Esophagus squamous epithelium (tissue), 5 donors: ENCODE measurements around the gene RFX6. TPM values are rescaled to one million over a fixed set of nuclear protein-coding genes. Genes with fewer than 3 reads are reported as not detected.

Source experiments
- DNase-seq: peaks from one replicate; lab custom pipeline; 2025; lab: John Stamatoyannopoulos, UW
- H3K27ac ChIP-seq, 4 donors: fragments of 200-600 bp; sonication (generic); one replicate each; pipeline ENCODE4 v1.5.1; 2016 to 2019; ENCODE audit warnings: mild to moderate bottlenecking in 1 of 4
- H3K27me3 ChIP-seq, 4 donors: fragments of 200-600 bp; sonication (generic); 1 replicate in 3 of 4; 2 replicates in 1 of 4; pipeline versions ENCODE4 v1.5.1 to v1.6.0; 2017 to 2021; ENCODE audit warnings: antibody characterized with exemption in 1 of 4
- H3K36me3 ChIP-seq, 3 donors: fragments of 200-600 bp; sonication (generic); one replicate each; pipeline ENCODE4 v1.5.1; 2016 to 2019
- H3K4me1 ChIP-seq, 3 donors: fragments of 200-600 bp; sonication (generic); one replicate each; pipeline ENCODE4 v1.5.1; 2017 to 2019
- H3K4me3 ChIP-seq, 4 donors: fragments of 200-600 bp; sonication (generic); 1 replicate in 3 of 4; 2 replicates in 1 of 4; pipeline ENCODE4 v1.5.1; 2016 to 2019; ENCODE audit warnings: mild to moderate bottlenecking in 2 of 4, moderate library complexity in 1 of 4
- H3K9me3 ChIP-seq, 3 donors: fragments of 200-600 bp; sonication (generic); one replicate each; pipeline ENCODE4 v1.5.1; 2016 to 2019
- POLR2A ChIP-seq, 4 donors: fragments of 450-650 bp; IDR thresholded peaks; one replicate each; pipeline ENCODE4 v1.6.1; 2017; ENCODE audit warnings: antibody characterized with exemption in 4 of 4, mild to moderate bottlenecking in 4 of 4, moderate library complexity in 3 of 4
- WGBS, 2 donors: methylation state at CpG; one replicate each; pipeline ENCODE4 v1.1.5; 2018; 5-methylcytosine and 5-hydroxymethylcytosine counted together
- intact Hi-C: fragments of 100-400 bp; cut with DNase I; formaldehyde crosslinking; loops from one replicate; pipeline ENCODE4 v1.15.0; 2022
- total RNA-seq, 4 donors: library from RNA; depleted of rRNA; stranded (reverse); fragments of >200 nt; gene quantifications; one replicate each; pipeline ENCODE4 v1.1.0, GENCODE V29; 2016
- TF ChIP-seq, protein P1 (sequence below), 6 experiments: fragments of 450-650 bp in 4 of 6; fragments of 200-600 bp in 2 of 6; sonication (generic) in 2 of 6; IDR thresholded peaks; one replicate each; pipeline ENCODE4 v1.5.1; 2016 to 2019; ENCODE audit warnings: antibody characterized with exemption in 6 of 6, mild to moderate bottlenecking in 4 of 6, moderate library complexity in 4 of 6
- donor health status: DM: yes; HTN: yes; CAD: no.

Gene RFX6
- total RNA-seq, 4 donors from 2014 or later: not detected

DNA sequence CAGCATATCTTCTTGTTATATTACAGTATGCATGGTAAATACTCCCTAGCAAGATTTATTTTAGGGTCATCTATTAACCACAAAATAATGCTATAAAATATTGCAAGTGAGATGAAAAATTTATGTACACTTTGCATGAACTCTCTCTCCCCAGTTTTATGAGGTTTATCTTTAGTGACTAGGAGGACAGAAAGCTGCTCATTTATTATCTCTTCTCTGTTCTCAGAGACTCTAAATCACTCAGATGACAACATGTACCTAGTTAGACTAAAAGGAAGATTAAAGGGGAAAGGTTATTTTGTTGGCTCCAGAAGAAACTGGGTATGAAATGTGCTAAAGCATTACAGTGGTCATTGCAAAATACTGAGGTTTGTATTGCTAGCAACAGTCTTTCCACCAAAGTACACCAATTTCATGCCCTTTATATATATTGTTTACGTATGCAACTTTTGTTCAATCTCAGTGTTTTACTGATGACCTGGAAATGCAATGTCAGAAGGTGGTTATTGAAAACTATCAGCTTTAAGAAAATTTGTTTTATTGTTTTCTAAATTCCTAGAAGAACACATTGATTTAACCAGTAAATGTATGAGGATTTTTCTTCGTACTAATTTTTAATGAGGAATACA is 11.8 kb downstream of the RFX6 start:
- Histone ChIP-seq H3K4me3 (no peak overlapping the region), H3K27ac (no peak overlapping the region), H3K4me1 (no peaks in the 10 kb centered on the region), H3K27me3 (no peaks in the 10 kb centered on the region), H3K9me3 (no peaks in the 10 kb centered on the region), H3K36me3 (no peaks in the 10 kb centered on the region)
- TF ChIP-seq POLR2A (IDR thresholded peaks at IDR 0.05): no peak
- TF ChIP-seq, protein P1, sequence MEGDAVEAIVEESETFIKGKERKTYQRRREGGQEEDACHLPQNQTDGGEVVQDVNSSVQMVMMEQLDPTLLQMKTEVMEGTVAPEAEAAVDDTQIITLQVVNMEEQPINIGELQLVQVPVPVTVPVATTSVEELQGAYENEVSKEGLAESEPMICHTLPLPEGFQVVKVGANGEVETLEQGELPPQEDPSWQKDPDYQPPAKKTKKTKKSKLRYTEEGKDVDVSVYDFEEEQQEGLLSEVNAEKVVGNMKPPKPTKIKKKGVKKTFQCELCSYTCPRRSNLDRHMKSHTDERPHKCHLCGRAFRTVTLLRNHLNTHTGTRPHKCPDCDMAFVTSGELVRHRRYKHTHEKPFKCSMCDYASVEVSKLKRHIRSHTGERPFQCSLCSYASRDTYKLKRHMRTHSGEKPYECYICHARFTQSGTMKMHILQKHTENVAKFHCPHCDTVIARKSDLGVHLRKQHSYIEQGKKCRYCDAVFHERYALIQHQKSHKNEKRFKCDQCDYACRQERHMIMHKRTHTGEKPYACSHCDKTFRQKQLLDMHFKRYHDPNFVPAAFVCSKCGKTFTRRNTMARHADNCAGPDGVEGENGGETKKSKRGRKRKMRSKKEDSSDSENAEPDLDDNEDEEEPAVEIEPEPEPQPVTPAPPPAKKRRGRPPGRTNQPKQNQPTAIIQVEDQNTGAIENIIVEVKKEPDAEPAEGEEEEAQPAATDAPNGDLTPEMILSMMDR (IDR thresholded peaks at IDR 0.05): no peak
- intact Hi-C loops: no loop called here
- WGBS, 2 donors: 65 to 90% methylated on average over 2 of the region's 2 CpGs
- no peak for DNase-seq

DNA sequence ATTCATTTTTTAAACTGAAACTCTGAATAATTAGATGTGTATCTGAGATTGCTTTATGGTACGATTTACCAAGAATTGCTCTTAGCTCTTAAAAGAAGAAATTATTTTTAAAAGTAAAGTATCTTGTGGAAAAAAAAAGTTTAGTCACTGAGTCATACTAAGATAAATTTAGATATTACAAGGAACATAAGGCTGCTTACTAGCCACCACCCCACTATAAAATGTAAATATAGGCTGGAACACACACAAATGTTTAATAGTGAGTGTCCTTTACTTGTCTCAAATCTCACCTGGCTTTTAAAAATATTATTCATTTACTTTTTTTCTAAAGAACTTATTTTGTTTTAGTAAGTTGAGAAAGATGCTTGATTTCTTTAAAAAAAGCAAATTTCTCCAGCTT is 17.6 kb downstream of the RFX6 start:
- Histone ChIP-seq H3K4me3 (no peak overlapping the region), H3K27me3 (no peaks in the 10 kb centered on the region), H3K36me3 (no peaks in the 10 kb centered on the region), H3K27ac (no peak overlapping the region), H3K9me3 (no peaks in the 10 kb centered on the region), H3K4me1 (no peaks in the 10 kb centered on the region)
- intact Hi-C loops: no loop called here
- DNase-seq: no peak
- WGBS, 2 donors: 66 to 74% methylated on average over 1 of the region's 1 CpG
- TF ChIP-seq POLR2A (IDR thresholded peaks at IDR 0.05): no peak
- TF ChIP-seq, protein P1 (IDR thresholded peaks at IDR 0.05): no peak

DNA sequence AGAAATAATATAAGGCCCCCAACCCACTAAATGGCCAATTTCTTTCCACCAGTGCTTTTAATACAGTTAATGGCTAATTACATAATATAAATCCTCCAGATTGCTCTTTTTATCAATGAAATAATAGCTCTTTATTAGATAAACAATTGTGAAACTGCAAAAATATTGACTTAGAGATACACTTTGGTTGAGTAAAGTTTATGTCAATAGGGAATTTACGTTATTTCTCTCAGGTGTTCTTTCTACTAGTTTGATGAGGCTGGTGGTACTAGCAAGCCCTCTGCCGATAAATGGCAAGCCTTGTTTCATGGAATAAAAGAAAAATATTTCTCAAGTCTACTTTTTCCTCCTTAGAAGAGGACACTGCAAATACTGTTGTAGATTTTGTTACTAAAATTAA is 18.9 kb downstream of the RFX6 start:
- no peak overlapping the region for H3K4me3 ChIP-seq
- no peak overlapping the region for H3K27ac ChIP-seq
- no peaks in the 10 kb centered on the region for H3K9me3 ChIP-seq
- 23 to 58% methylated on average over 2 of the region's 2 CpGs for WGBS, 2 donors
- no peak for DNase-seq
- H3K4me1 ChIP-seq: no peaks in the 10 kb centered on the region
- no peaks in the 10 kb centered on the region for H3K36me3 ChIP-seq
- no peaks in the 10 kb centered on the region for H3K27me3 ChIP-seq
- intact Hi-C loops: no loop called here
- TF ChIP-seq, protein P1 (IDR thresholded peaks at IDR 0.05): no peak
- TF ChIP-seq POLR2A (IDR thresholded peaks at IDR 0.05): no peak

DNA sequence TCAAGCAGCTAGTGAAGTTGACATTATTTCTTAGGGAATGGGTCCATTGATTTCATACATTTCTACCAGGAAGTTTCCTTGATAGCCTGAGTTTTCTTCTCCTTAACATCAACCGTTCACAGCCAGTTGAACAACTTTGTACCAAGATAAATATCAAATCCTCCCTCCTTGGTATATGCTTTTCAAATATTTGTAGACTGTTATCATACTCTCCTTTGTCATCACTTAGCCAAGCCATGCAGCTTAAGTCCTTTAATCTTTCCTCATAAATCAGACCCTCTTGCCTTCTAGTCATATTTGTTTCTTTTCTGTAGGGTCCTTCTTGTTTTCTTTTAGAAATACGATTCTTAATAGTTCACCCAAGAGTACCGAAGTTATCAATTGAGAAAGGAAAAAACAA is 25.6 kb downstream of the RFX6 start:
- TF ChIP-seq POLR2A (IDR thresholded peaks at IDR 0.05): no peak
- TF ChIP-seq, protein P1 (IDR thresholded peaks at IDR 0.05): no peak
- Histone ChIP-seq H3K27ac (no peak overlapping the region), H3K4me1 (no peaks in the 10 kb centered on the region), H3K27me3 (no peaks in the 10 kb centered on the region), H3K9me3 (no peaks in the 10 kb centered on the region), H3K4me3 (no peak overlapping the region), H3K36me3 (no peaks in the 10 kb centered on the region)
- no peak for DNase-seq
- 15 to 22% methylated on average over 3 of the region's 3 CpGs for WGBS, 2 donors
- intact Hi-C loops: no loop called here

DNA sequence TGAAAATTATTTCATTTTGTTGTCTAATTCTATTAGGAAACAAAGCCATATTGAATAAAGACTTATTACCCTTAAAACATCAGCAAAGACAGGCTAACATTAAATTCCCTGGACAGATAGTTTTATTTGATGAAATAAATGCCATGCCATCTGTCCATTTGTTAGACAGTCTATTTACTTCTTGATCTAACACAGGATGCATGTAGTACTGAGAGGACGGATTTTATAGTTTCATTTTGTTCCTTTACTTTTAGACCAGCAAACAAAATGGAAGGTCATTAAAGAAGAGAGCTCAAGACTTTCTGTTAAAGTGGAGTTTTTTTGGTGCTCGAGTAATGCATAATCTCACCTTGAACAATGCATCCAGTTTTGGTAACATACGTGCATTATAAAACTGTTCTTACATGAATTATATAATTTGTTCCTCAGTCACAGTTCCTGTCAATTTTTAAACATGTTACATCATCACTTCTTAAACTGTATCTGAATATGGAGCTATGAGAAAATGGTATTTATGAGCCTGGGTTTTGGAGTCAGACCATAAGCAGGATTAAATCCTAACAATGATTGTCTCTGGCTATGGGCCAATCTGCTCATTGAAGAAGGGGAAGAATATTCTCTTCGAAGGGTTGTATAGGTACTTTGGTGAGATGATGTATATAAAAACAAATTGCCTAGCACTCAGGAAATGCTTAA is 46.0 kb downstream of the RFX6 start:
- intact Hi-C loops: no loop called here
- no peak overlapping the region for H3K27ac ChIP-seq
- TF ChIP-seq, protein P1 (IDR thresholded peaks at IDR 0.05): no peak
- no peak for TF ChIP-seq POLR2A (IDR thresholded peaks at IDR 0.05)

More for the DNA sequence above, 46.0 kb downstream of the RFX6 start:
- no peaks in the 10 kb centered on the region for H3K9me3 ChIP-seq
- no peaks in the 10 kb centered on the region for H3K36me3 ChIP-seq
- no peaks in the 10 kb centered on the region for H3K27me3 ChIP-seq
- no peaks in the 10 kb centered on the region for H3K4me1 ChIP-seq
- DNase-seq: no peak
- WGBS, 2 donors: 34 to 44% methylated on average over 4 of the region's 4 CpGs
- no peak overlapping the region for H3K4me3 ChIP-seq
